ENCODE measurements around the gene GJB2.

GJB2 gene

DNA sequence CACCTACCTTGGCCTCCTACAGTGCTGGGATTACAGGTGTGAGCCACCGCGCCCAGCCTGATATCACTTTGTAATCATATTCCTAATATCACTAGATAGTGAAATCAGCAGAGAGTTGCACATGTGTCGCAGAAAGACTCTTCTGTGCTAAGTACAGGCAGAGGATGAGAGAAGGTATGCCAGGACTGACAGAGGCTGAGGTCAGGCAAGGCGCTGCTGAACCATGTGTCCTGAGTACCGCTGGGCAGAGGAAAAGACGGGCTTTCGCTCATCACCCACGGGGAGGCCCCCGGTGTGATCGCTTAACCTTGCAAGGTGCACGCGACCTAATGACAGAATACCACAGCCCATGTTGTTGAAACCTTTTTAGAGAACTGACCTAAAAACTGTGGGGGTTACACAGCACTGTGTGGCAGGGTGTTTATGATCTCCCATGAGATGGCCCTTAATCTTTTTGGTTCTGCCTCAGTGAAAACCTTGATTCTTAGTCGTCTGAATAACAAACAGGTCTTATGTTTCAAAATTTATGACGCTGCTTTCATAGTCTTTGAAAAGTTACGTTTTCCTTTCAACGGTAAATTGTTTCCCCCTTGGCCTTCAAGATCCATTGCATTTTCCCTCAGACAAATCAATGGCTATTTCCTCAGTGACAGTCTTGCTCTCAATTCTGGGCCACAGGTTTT, 44.1 kb downstream of the GJB2 start:
- TF ChIP-seq ZFP3 (CRISPR knock-in tag; IDR thresholded peaks at IDR 0.05) (no peak), ZNF70 (CRISPR knock-in tag; IDR thresholded peaks at IDR 0.05) (no peak), ZNF8 (CRISPR knock-in tag; IDR thresholded peaks at IDR 0.05) (no peak), ESRRG (CRISPR knock-in tag; IDR thresholded peaks at IDR 0.05) (no peak), TCF4 (CRISPR knock-in tag; IDR thresholded peaks at IDR 0.05; ENCODE audit: borderline replicate concordance) (no peak), PPARA (CRISPR knock-in tag; IDR thresholded peaks at IDR 0.05; ENCODE audit: borderline replicate concordance) (no peak), OSR1 (CRISPR knock-in tag; IDR thresholded peaks at IDR 0.05) (no peak), TOX (CRISPR knock-in tag; IDR thresholded peaks at IDR 0.05; ENCODE audit: borderline replicate concordance) (no peak), ARNTL (CRISPR knock-in tag; IDR thresholded peaks at IDR 0.05; ENCODE audit: borderline replicate concordance, low read depth) (no peak), SNAI2 (CRISPR knock-in tag; IDR thresholded peaks at IDR 0.05) (no peak)
- TF ChIP-seq, protein P1, sequence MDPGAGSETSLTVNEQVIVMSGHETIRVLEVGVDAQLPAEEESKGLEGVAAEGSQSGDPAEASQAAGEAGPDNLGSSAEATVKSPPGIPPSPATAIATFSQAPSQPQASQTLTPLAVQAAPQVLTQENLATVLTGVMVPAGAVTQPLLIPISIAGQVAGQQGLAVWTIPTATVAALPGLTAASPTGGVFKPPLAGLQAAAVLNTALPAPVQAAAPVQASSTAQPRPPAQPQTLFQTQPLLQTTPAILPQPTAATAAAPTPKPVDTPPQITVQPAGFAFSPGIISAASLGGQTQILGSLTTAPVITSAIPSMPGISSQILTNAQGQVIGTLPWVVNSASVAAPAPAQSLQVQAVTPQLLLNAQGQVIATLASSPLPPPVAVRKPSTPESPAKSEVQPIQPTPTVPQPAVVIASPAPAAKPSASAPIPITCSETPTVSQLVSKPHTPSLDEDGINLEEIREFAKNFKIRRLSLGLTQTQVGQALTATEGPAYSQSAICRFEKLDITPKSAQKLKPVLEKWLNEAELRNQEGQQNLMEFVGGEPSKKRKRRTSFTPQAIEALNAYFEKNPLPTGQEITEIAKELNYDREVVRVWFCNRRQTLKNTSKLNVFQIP (CRISPR knock-in tag; IDR thresholded peaks at IDR 0.05; ENCODE audit: borderline replicate concordance, low read depth): no peak
- TF ChIP-seq, protein P2, sequence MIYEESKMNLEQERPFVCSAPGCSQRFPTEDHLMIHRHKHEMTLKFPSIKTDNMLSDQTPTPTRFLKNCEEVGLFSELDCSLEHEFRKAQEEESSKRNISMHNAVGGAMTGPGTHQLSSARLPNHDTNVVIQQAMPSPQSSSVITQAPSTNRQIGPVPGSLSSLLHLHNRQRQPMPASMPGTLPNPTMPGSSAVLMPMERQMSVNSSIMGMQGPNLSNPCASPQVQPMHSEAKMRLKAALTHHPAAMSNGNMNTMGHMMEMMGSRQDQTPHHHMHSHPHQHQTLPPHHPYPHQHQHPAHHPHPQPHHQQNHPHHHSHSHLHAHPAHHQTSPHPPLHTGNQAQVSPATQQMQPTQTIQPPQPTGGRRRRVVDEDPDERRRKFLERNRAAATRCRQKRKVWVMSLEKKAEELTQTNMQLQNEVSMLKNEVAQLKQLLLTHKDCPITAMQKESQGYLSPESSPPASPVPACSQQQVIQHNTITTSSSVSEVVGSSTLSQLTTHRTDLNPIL (CRISPR knock-in tag; IDR thresholded peaks at IDR 0.05; ENCODE audit: low read depth): no peak
- TF ChIP-seq, protein P3, sequence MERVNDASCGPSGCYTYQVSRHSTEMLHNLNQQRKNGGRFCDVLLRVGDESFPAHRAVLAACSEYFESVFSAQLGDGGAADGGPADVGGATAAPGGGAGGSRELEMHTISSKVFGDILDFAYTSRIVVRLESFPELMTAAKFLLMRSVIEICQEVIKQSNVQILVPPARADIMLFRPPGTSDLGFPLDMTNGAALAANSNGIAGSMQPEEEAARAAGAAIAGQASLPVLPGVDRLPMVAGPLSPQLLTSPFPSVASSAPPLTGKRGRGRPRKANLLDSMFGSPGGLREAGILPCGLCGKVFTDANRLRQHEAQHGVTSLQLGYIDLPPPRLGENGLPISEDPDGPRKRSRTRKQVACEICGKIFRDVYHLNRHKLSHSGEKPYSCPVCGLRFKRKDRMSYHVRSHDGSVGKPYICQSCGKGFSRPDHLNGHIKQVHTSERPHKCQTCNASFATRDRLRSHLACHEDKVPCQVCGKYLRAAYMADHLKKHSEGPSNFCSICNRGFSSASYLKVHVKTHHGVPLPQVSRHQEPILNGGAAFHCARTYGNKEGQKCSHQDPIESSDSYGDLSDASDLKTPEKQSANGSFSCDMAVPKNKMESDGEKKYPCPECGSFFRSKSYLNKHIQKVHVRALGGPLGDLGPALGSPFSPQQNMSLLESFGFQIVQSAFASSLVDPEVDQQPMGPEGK (CRISPR knock-in tag; IDR thresholded peaks at IDR 0.05; ENCODE audit: borderline replicate concordance): no peak
- ATAC-seq: no peak

DNA sequence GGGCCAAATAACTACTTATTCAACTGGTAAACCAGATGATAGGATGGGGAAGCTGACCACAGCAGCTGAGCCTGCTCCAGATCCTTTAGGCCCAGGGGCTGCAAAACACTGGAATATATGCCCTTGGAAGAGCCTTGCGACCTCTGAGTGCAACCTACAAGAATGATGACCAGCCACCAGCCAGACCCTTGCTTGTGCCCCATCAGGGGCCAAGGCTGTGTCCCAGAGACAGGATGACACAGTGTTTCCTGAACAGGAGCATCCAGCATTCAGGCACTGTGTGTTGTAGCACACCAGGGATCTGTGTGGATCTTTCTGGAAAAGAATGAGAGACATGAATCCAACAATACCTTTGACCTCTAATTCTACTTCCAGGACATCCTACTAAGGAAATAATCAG, 46.4 kb downstream of the GJB2 start:
- TF ChIP-seq, protein P1 (CRISPR knock-in tag; IDR thresholded peaks at IDR 0.05; ENCODE audit: borderline replicate concordance, low read depth): no peak
- no peak for TF ChIP-seq ESRRG (CRISPR knock-in tag; IDR thresholded peaks at IDR 0.05)
- no peak for TF ChIP-seq ZFP3 (CRISPR knock-in tag; IDR thresholded peaks at IDR 0.05)
- no peak for TF ChIP-seq ZNF70 (CRISPR knock-in tag; IDR thresholded peaks at IDR 0.05)
- TF ChIP-seq RARB (CRISPR knock-in tag; IDR thresholded peaks at IDR 0.05): no peak
- no peak for TF ChIP-seq ISL1 (CRISPR knock-in tag; IDR thresholded peaks at IDR 0.05)
- no peak for TF ChIP-seq TOX (CRISPR knock-in tag; IDR thresholded peaks at IDR 0.05; ENCODE audit: borderline replicate concordance)
- TF ChIP-seq BACH2 (CRISPR knock-in tag; IDR thresholded peaks at IDR 0.05; ENCODE audit: borderline replicate concordance): no peak
- TF ChIP-seq, protein P4, sequence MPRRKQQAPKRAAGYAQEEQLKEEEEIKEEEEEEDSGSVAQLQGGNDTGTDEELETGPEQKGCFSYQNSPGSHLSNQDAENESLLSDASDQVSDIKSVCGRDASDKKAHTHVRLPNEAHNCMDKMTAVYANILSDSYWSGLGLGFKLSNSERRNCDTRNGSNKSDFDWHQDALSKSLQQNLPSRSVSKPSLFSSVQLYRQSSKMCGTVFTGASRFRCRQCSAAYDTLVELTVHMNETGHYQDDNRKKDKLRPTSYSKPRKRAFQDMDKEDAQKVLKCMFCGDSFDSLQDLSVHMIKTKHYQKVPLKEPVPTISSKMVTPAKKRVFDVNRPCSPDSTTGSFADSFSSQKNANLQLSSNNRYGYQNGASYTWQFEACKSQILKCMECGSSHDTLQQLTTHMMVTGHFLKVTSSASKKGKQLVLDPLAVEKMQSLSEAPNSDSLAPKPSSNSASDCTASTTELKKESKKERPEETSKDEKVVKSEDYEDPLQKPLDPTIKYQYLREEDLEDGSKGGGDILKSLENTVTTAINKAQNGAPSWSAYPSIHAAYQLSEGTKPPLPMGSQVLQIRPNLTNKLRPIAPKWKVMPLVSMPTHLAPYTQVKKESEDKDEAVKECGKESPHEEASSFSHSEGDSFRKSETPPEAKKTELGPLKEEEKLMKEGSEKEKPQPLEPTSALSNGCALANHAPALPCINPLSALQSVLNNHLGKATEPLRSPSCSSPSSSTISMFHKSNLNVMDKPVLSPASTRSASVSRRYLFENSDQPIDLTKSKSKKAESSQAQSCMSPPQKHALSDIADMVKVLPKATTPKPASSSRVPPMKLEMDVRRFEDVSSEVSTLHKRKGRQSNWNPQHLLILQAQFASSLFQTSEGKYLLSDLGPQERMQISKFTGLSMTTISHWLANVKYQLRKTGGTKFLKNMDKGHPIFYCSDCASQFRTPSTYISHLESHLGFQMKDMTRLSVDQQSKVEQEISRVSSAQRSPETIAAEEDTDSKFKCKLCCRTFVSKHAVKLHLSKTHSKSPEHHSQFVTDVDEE (CRISPR knock-in tag; IDR thresholded peaks at IDR 0.05): no peak
- no peak for TF ChIP-seq SNAI2 (CRISPR knock-in tag; IDR thresholded peaks at IDR 0.05)
- no peak for ATAC-seq

DNA sequence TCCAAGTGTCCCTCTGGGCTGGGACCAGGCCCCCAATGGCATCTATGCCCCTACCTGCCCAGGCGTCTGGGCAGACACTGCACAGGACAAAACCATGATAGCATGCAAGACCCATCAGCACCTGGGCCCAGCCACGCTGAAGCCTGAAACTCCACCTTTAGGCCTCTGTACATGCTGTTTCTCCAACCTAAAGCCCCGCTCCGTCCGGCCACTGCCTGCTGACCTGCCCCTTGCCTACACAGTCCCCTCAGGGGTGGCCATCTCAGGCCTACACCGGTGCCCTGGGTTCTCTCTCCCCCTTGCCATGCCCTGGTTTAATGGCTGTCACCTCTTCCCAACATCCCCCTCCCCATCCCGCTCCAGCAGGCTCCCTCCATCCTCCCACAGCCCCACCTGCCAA, 47.2 kb downstream of the GJB2 start:
- no peak for TF ChIP-seq SNAI2 (CRISPR knock-in tag; IDR thresholded peaks at IDR 0.05)
- TF ChIP-seq, protein P2 (CRISPR knock-in tag; IDR thresholded peaks at IDR 0.05; ENCODE audit: low read depth): no peak
- no peak for TF ChIP-seq ARNTL (CRISPR knock-in tag; IDR thresholded peaks at IDR 0.05; ENCODE audit: borderline replicate concordance, low read depth)
- TF ChIP-seq ZNF8 (CRISPR knock-in tag; IDR thresholded peaks at IDR 0.05): no peak
- TF ChIP-seq GLIS3 (CRISPR knock-in tag; IDR thresholded peaks at IDR 0.05): no peak
- TF ChIP-seq ZFP30 (CRISPR knock-in tag; IDR thresholded peaks at IDR 0.05): no peak
- no peak for TF ChIP-seq BACH2 (CRISPR knock-in tag; IDR thresholded peaks at IDR 0.05; ENCODE audit: borderline replicate concordance)
- TF ChIP-seq PPARA (CRISPR knock-in tag; IDR thresholded peaks at IDR 0.05; ENCODE audit: borderline replicate concordance): no peak
- ATAC-seq: no peak
